Right lobe of liver (tissue), 4 donors: ENCODE data around the gene PRKCD.

Source experiments
- POLR2A ChIP-seq: fragments of 450-650 bp; IDR thresholded peaks from one replicate; pipeline ENCODE4 v1.6.1; 2017; ENCODE audit warnings: antibody characterized with exemption, mild to moderate bottlenecking
- TF ChIP-seq, protein P1 (sequence below), 4 donors: fragments of 200-600 bp in 3 of 4; fragments of 450-650 bp in 1 of 4; IDR thresholded peaks; one replicate each; pipeline versions ENCODE4 v1.5.1 to v1.8.0; 2016 to 2022; ENCODE audit warnings: antibody characterized with exemption in 4 of 4, mild to moderate bottlenecking in 2 of 4
- donor health status: DM: no; HTN: no; CAD: no.
- donor health status: DM: no; HTN: no; CAD: no.
- donor health status: DM: no; HTN: yes; CAD: no.

DNA sequence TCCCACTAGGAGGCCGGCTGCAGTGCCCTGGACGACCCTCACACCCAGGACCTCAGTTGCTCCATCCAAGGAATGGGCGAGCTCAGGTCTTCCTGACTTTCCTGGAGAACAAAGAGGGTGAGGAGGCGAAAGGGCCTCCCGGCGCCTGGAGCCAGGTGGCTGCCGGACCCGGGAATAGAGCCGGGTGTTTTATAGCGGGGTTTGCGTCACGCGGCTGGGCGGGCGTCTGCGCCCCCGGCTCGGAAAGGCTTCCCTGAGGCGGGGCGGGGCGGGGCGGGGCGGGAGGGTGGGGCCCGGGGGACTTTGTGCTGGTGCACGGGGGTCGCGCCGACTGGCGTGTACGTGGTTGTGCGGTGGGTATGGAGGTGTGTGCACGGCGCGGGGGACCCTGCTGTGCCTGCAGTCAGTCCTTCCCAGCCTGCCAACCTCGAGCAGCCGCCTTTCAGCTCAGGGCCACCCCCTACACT lies 4.6 kb upstream of the PRKCD start:
- TF ChIP-seq, protein P1, sequence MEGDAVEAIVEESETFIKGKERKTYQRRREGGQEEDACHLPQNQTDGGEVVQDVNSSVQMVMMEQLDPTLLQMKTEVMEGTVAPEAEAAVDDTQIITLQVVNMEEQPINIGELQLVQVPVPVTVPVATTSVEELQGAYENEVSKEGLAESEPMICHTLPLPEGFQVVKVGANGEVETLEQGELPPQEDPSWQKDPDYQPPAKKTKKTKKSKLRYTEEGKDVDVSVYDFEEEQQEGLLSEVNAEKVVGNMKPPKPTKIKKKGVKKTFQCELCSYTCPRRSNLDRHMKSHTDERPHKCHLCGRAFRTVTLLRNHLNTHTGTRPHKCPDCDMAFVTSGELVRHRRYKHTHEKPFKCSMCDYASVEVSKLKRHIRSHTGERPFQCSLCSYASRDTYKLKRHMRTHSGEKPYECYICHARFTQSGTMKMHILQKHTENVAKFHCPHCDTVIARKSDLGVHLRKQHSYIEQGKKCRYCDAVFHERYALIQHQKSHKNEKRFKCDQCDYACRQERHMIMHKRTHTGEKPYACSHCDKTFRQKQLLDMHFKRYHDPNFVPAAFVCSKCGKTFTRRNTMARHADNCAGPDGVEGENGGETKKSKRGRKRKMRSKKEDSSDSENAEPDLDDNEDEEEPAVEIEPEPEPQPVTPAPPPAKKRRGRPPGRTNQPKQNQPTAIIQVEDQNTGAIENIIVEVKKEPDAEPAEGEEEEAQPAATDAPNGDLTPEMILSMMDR (IDR thresholded peaks at IDR 0.05), result no peak
- TF ChIP-seq POLR2A, result no peak
